COLO829 (cell line): ENCODE measurements around the gene DENND1A.

Experiments
- DNase-seq: peaks from one replicate; pipeline ENCODE4 v3.0.0; 2012; ENCODE audit warnings: low spot score

DENND1A gene

GRCh38 chr9:123615381-123615780 lies 314.5 kb downstream of the DENND1A start:
- no peak for DNase-seq

GRCh38 chr9:123614306-123615263 lies 315.3 kb downstream of the DENND1A start:
- no peak for DNase-seq

- no peak for DNase-seq
Measured at GRCh38 chr9:123611226-123611625, 318.7 kb downstream of the DENND1A start.

GRCh38 chr9:123609844-123610243 lies 320.1 kb downstream of the DENND1A start:
- DNase-seq = peak; percentile 33

GRCh38 chr9:123608104-123608503 lies 321.8 kb downstream of the DENND1A start:
- DNase-seq = no peak

- DNase-seq = no peak
Measured at GRCh38 chr9:123607479-123607878, 322.4 kb downstream of the DENND1A start.

- no peak for DNase-seq
Measured at GRCh38 chr9:123606141-123606540, 323.8 kb downstream of the DENND1A start.

- no peak for DNase-seq
Measured at GRCh38 chr9:123605286-123605685, 324.6 kb downstream of the DENND1A start.

GRCh38 chr9:123604861-123605260 lies 325.1 kb downstream of the DENND1A start:
- DNase-seq = no peak

GRCh38 chr9:123601828-123602227 lies 328.1 kb downstream of the DENND1A start:
- no peak for DNase-seq

- DNase-seq = no peak
Measured at GRCh38 chr9:123599781-123600180, 330.1 kb downstream of the DENND1A start.

GRCh38 chr9:123597876-123598556 lies 331.9 kb downstream of the DENND1A start:
- no peak for DNase-seq

GRCh38 chr9:123597048-123597447 lies 332.9 kb downstream of the DENND1A start:
- no peak for DNase-seq

GRCh38 chr9:123591283-123591682 lies 338.6 kb downstream of the DENND1A start:
- DNase-seq = no peak

- no peak for DNase-seq
Measured at GRCh38 chr9:123590499-123590898, 339.4 kb downstream of the DENND1A start.

- DNase-seq = no peak
Measured at GRCh38 chr9:123589361-123590239, 340.3 kb downstream of the DENND1A start.

- DNase-seq = no peak
Measured at GRCh38 chr9:123586275-123586674, 343.7 kb downstream of the DENND1A start.

- DNase-seq = no peak
Measured at GRCh38 chr9:123584202-123585176, 345.4 kb downstream of the DENND1A start.

GRCh38 chr9:123583646-123584045 lies 346.3 kb downstream of the DENND1A start:
- no peak for DNase-seq

GRCh38 chr9:123571240-123571639 lies 358.7 kb downstream of the DENND1A start:
- DNase-seq = no peak
